PFSK-1 (cell line): ENCODE results near the gene CTH.

Experiments used
- FOXP2 ChIP-seq: optimal IDR thresholded peaks from 2 replicates; pipeline ENCODE3; 2011; ENCODE audit warnings: borderline replicate concordance, control low read depth, inconsistent platforms; ENCODE audit not compliant: insufficient read depth; ENCODE audit errors: extremely low read length, extremely low read depth
- REST ChIP-seq, 2 experiments: IDR thresholded peaks; 2 replicates each; pipeline versions ENCODE4 v1.6.1 to v1.8.0; 2011 to 2012; ENCODE audit warnings: low read depth in 2 of 2, low read length in 2 of 2, control low read depth in 1 of 2, inconsistent platforms in 1 of 2, mild to moderate bottlenecking in 1 of 2, moderate library complexity in 1 of 2; ENCODE audit not compliant: insufficient read depth in 1 of 2
- SIN3A ChIP-seq: IDR thresholded peaks from 2 replicates; pipeline ENCODE4 v1.6.1; 2012; ENCODE audit warnings: mild to moderate bottlenecking, low read length, moderate library complexity, borderline replicate concordance; ENCODE audit not compliant: insufficient read depth
- TAF1 ChIP-seq: IDR thresholded peaks from 2 replicates; pipeline ENCODE4 v1.6.1; 2012; ENCODE audit warnings: low read length, control low read depth, borderline replicate concordance; ENCODE audit not compliant: insufficient read depth

GRCh38 chr1:70376196-70376595, 34.9 kb upstream of the CTH start:
- TF ChIP-seq FOXP2 (no peak), TAF1 (no peak), REST (IDR thresholded peaks at IDR 0.05; ENCODE audit: insufficient read depth in 1 of 2, low read depth in 2 of 2, low read length in 2 of 2) (no peak), SIN3A (no peak)
